Neural cell (in vitro differentiated cells): ENCODE results near the gene HNRNPA2B1.

Experiments used
- EP300 ChIP-seq: fragments of 450-650 bp; conservative IDR thresholded peaks from 2 replicates; pipeline ENCODE4 v1.6.1; 2014; ENCODE audit warnings: antibody characterized with exemption, mild to moderate bottlenecking, moderate library complexity; ENCODE audit not compliant: poor library complexity, severe bottlenecking
- EZH2 ChIP-seq: fragments of 200-600, 300-800 bp; shearing (Covaris generic), sonication (generic); IDR thresholded peaks from 2 replicates; pipeline ENCODE4 v1.6.1; 2014; ENCODE audit warnings: antibody characterized with exemption, low read length, borderline replicate concordance, mild to moderate bottlenecking; ENCODE audit not compliant: insufficient read depth, poor library complexity, severe bottlenecking
- MXI1 ChIP-seq: fragments of 450-650 bp; conservative IDR thresholded peaks from 2 replicates; pipeline ENCODE4 v1.6.1; 2014; ENCODE audit warnings: antibody characterized with exemption, mild to moderate bottlenecking; ENCODE audit not compliant: poor library complexity, severe bottlenecking
- TF ChIP-seq, protein P1 (sequence below): fragments of 450-650 bp; IDR thresholded peaks from 2 replicates; pipeline ENCODE4 v1.5.1; 2014; ENCODE audit warnings: antibody characterized with exemption, mild to moderate bottlenecking, moderate library complexity; ENCODE audit not compliant: poor library complexity, severe bottlenecking
- TF ChIP-seq, protein P2 (sequence below): IDR thresholded peaks from 2 replicates; pipeline ENCODE4 v1.6.1; 2012; ENCODE audit warnings: borderline replicate concordance

- TF ChIP-seq, protein P1, sequence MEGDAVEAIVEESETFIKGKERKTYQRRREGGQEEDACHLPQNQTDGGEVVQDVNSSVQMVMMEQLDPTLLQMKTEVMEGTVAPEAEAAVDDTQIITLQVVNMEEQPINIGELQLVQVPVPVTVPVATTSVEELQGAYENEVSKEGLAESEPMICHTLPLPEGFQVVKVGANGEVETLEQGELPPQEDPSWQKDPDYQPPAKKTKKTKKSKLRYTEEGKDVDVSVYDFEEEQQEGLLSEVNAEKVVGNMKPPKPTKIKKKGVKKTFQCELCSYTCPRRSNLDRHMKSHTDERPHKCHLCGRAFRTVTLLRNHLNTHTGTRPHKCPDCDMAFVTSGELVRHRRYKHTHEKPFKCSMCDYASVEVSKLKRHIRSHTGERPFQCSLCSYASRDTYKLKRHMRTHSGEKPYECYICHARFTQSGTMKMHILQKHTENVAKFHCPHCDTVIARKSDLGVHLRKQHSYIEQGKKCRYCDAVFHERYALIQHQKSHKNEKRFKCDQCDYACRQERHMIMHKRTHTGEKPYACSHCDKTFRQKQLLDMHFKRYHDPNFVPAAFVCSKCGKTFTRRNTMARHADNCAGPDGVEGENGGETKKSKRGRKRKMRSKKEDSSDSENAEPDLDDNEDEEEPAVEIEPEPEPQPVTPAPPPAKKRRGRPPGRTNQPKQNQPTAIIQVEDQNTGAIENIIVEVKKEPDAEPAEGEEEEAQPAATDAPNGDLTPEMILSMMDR: no peak
- TF ChIP-seq EP300: no peak
- TF ChIP-seq MXI1: no peak
- TF ChIP-seq, protein P2, sequence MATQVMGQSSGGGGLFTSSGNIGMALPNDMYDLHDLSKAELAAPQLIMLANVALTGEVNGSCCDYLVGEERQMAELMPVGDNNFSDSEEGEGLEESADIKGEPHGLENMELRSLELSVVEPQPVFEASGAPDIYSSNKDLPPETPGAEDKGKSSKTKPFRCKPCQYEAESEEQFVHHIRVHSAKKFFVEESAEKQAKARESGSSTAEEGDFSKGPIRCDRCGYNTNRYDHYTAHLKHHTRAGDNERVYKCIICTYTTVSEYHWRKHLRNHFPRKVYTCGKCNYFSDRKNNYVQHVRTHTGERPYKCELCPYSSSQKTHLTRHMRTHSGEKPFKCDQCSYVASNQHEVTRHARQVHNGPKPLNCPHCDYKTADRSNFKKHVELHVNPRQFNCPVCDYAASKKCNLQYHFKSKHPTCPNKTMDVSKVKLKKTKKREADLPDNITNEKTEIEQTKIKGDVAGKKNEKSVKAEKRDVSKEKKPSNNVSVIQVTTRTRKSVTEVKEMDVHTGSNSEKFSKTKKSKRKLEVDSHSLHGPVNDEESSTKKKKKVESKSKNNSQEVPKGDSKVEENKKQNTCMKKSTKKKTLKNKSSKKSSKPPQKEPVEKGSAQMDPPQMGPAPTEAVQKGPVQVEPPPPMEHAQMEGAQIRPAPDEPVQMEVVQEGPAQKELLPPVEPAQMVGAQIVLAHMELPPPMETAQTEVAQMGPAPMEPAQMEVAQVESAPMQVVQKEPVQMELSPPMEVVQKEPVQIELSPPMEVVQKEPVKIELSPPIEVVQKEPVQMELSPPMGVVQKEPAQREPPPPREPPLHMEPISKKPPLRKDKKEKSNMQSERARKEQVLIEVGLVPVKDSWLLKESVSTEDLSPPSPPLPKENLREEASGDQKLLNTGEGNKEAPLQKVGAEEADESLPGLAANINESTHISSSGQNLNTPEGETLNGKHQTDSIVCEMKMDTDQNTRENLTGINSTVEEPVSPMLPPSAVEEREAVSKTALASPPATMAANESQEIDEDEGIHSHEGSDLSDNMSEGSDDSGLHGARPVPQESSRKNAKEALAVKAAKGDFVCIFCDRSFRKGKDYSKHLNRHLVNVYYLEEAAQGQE: no peak
- TF ChIP-seq EZH2: no peak
These were observed 42.9 kb downstream of the HNRNPA2B1 start for GRCh38 chr7:26157520-26158105.
